ENCODE data around the gene SORCS1. TPM values are rescaled to one million over a fixed set of nuclear protein-coding genes. Genes with fewer than 3 reads are reported as not detected.

Gene SORCS1
- total RNA-seq, 2 donors from 2014 or later = not detected

GRCh38 chr10:107022600-107023354 is 141.7 kb downstream of the SORCS1 start:
- Mint-ChIP-seq H3K4me1 (no peaks in the 10 kb centered on the region), H3K27ac (no peak overlapping the region), H3K4me3 (no peak overlapping the region), H3K27me3 (no peaks in the 10 kb centered on the region), H3K36me3 (ENCODE audit: low read depth) (no peaks in the 10 kb centered on the region)
- ATAC-seq = no peak
- no peak for DNase-seq
- no peaks in the 10 kb centered on the region for H3K9me3 ChIP-seq (ENCODE audit: control insufficient read depth, low read length, poor library complexity, severe bottlenecking)

DNA sequence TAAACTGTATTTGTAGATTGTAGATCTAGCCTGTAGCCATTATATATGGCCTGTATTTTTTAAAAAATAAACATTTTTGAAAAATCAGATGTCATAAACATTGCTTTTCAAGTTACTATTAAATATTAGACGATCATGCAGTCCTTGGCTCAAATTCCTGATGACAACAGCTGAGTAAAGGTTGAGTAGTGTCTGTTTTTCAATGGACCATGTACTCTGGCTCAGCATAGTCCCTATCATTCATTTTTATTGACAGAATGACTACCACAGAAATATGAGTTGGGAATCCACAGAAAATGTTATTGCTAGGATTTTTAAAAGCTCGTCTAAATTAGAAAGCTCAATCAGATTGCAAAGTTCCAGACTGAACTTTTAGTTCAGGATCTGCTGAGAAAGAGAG is 145.4 kb downstream of the SORCS1 start:
- Mint-ChIP-seq H3K27me3 (no peaks in the 10 kb centered on the region), H3K4me3 (no peak overlapping the region), H3K4me1 (no peaks in the 10 kb centered on the region), H3K36me3 (ENCODE audit: low read depth) (no peaks in the 10 kb centered on the region), H3K27ac (no peak overlapping the region)
- no peaks in the 10 kb centered on the region for H3K9me3 ChIP-seq (ENCODE audit: control insufficient read depth, low read length, poor library complexity, severe bottlenecking)
- no peak for ATAC-seq
- DNase-seq = no peak

DNA sequence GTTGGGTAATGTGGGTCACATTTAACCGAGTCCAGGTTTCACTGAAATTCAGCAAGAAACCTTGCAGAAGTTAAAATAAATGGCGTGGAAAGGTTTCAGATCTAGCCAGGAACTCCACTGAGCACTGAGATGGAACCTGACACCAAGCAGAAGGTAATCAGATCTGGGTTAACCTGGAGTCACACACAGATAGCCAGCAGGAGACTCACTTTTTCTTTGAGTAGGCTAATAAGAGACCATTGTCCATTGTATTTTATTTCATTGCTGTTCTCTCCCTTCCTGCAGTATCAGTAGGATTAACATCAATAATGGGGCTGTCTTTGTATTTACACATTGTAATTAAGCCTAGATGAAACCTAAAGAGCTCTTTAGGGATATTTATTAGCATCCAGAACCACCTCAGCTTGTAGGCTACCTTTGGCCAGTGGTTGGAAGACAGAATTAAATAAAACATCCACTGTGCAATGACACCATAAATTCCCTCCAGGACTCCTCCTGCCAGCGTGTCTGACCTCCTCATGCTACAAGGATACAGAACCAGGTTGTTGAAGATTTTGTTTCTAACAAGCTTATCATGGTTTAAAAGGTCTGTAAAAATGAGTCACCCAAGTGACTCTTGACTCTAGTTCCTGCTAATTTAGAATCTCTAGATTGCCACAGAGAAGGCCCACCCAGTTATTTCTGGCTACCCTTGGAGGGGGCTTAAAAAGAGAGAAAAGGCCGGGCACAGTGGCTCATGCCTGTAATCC is 151.1 kb downstream of the SORCS1 start:
- H3K9me3 ChIP-seq (ENCODE audit: control insufficient read depth, low read length, poor library complexity, severe bottlenecking) = no peaks in the 10 kb centered on the region
- Mint-ChIP-seq H3K36me3 (ENCODE audit: low read depth) (no peaks in the 10 kb centered on the region), H3K27me3 (no peaks in the 10 kb centered on the region), H3K27ac (no peak overlapping the region), H3K4me1 (no peaks in the 10 kb centered on the region), H3K4me3 (no peak overlapping the region)
- DNase-seq (no peak), ATAC-seq (no peak)

GRCh38 chr10:107011992-107012391 is 152.5 kb downstream of the SORCS1 start:
- no peaks in the 10 kb centered on the region for H3K4me1 Mint-ChIP-seq
- no peaks in the 10 kb centered on the region for H3K27me3 Mint-ChIP-seq
- no peaks in the 10 kb centered on the region for H3K9me3 ChIP-seq (ENCODE audit: control insufficient read depth, low read length, poor library complexity, severe bottlenecking)
- no peak for DNase-seq
- no peak for ATAC-seq
- H3K4me3 Mint-ChIP-seq = no peak overlapping the region
- H3K27ac Mint-ChIP-seq = no peak overlapping the region
- H3K36me3 Mint-ChIP-seq (ENCODE audit: low read depth) = no peaks in the 10 kb centered on the region

DNA sequence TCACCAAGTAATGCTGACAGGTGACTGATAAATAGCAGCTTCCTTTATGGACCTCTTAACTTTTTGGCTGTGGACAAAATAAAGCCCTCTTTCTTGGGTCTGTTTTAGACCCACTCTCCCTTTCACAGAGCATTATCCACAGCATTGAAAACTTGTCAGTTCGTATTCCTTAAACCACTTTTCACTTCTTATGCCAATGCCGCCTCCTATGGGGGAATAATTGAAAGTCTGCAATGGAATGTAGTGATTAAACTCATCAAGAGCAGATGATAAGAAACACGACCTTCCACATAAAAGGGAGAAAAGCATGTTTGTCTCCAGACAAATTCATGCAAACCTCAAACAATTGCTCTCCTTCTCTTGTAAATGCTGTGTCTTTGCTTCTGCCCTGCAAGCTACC is 153.4 kb downstream of the SORCS1 start:
- no peak overlapping the region for H3K4me3 Mint-ChIP-seq
- DNase-seq (no peak), ATAC-seq (no peak)
- no peaks in the 10 kb centered on the region for H3K36me3 Mint-ChIP-seq (ENCODE audit: low read depth)
- H3K9me3 ChIP-seq (ENCODE audit: control insufficient read depth, low read length, poor library complexity, severe bottlenecking) = no peaks in the 10 kb centered on the region
- no peak overlapping the region for H3K27ac Mint-ChIP-seq
- no peaks in the 10 kb centered on the region for H3K4me1 Mint-ChIP-seq
- no peaks in the 10 kb centered on the region for H3K27me3 Mint-ChIP-seq

DNA sequence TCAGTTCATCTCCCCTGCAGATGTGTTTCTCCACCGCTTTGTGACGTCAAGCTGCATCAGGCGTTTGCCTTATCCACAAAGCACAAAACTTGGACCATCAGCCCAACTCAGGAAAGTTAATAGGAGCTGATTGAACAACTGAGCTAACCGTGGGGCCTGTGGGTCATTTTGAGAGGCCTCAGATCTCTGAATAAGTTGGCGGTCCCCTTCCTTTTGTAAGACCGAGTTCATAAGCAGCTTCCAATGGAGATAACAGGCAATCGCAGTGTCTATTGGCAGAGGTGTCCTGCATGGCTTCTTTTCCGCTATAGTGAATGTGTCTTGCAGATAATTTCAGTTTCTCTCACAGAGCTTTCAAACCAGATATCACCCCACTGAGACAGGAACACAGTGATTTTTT is 154.0 kb downstream of the SORCS1 start:
- no peaks in the 10 kb centered on the region for H3K4me1 Mint-ChIP-seq
- H3K4me3 Mint-ChIP-seq = no peak overlapping the region
- no peak overlapping the region for H3K27ac Mint-ChIP-seq
- no peaks in the 10 kb centered on the region for H3K9me3 ChIP-seq (ENCODE audit: control insufficient read depth, low read length, poor library complexity, severe bottlenecking)
- no peaks in the 10 kb centered on the region for H3K27me3 Mint-ChIP-seq
- no peaks in the 10 kb centered on the region for H3K36me3 Mint-ChIP-seq (ENCODE audit: low read depth)
- ATAC-seq (no peak), DNase-seq (no peak)

DNA sequence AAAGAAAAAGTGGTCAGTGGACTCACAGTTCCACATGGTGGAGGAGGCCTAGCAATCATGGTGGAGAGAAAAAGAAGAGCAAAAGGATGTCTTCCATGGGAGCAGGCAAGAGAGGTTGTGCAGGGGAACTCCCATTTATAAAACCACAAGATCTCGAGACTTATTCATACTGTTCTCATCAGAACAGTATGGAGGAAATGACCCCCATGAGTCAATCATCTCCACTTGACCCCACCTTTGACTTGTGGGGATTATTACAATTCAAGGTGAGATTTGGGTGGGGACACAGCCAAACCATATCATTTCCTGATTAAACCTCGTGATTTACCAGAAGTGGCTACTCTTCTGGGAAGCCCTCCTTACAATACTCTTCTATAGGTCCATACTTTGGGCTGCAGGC is 160.1 kb downstream of the SORCS1 start:
- Mint-ChIP-seq H3K36me3 (ENCODE audit: low read depth) (no peaks in the 10 kb centered on the region), H3K27ac (no peak overlapping the region), H3K4me1 (no peaks in the 10 kb centered on the region), H3K4me3 (no peak overlapping the region), H3K27me3 (no peaks in the 10 kb centered on the region)
- DNase-seq (no peak), ATAC-seq (no peak)
- no peaks in the 10 kb centered on the region for H3K9me3 ChIP-seq (ENCODE audit: control insufficient read depth, low read length, poor library complexity, severe bottlenecking)

DNA sequence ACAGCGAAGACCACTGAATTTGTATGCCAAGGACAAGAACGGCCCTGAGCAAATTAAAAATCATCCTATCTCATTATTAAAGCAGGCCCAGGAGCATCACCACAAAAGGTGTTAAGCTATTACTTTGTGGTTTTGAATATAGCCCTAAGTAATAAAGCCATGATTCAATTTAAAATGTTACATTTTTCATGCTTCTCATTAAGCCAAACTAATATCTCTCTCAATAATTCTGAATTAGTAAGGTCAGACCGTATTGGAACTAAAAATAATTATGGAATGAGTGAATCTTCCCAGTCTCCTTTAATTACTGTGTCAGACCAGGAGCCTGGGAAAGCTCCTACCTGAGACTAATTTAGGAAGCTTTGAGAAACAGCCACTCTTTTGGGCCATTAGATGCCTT is 162.4 kb downstream of the SORCS1 start:
- Mint-ChIP-seq H3K4me1 (no peaks in the 10 kb centered on the region), H3K36me3 (ENCODE audit: low read depth) (no peaks in the 10 kb centered on the region), H3K27ac (no peak overlapping the region), H3K27me3 (no peaks in the 10 kb centered on the region), H3K4me3 (no peak overlapping the region)
- no peak for ATAC-seq
- DNase-seq = no peak
- H3K9me3 ChIP-seq (ENCODE audit: control insufficient read depth, low read length, poor library complexity, severe bottlenecking) = no peaks in the 10 kb centered on the region

DNA sequence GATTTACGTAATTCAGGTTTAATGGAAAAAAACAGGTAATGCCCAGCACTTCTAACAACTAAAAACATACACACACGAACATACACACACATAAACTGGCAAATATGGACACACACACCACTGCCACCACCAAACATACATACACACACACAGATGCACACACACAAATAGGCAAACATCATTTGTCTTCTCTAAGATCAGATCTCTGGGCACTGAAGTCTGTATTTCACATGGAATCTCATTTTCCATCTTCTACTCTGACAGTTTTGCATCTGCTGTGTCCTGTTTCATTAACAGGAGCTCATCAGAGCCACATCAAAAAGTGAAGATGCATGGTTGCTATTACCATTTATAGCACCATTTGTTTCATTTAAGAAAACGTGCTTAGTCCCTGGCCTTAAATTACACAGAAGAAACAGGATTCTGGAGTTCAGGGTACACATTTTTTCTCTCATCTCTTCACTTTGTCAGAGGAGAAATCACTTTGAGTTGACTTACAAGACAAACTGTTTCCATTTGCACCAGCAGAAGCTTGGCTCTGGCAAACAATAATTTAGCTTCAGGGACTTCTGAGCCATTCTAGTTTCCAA is 165.3 kb downstream of the SORCS1 start:
- H3K27ac Mint-ChIP-seq = no peak overlapping the region
- no peaks in the 10 kb centered on the region for H3K4me1 Mint-ChIP-seq
- no peak overlapping the region for H3K4me3 Mint-ChIP-seq
- H3K27me3 Mint-ChIP-seq = no peaks in the 10 kb centered on the region
- H3K36me3 Mint-ChIP-seq (ENCODE audit: low read depth) = no peaks in the 10 kb centered on the region
- ATAC-seq (no peak), DNase-seq (no peak)
- H3K9me3 ChIP-seq (ENCODE audit: control insufficient read depth, low read length, poor library complexity, severe bottlenecking) = no peaks in the 10 kb centered on the region

DNA sequence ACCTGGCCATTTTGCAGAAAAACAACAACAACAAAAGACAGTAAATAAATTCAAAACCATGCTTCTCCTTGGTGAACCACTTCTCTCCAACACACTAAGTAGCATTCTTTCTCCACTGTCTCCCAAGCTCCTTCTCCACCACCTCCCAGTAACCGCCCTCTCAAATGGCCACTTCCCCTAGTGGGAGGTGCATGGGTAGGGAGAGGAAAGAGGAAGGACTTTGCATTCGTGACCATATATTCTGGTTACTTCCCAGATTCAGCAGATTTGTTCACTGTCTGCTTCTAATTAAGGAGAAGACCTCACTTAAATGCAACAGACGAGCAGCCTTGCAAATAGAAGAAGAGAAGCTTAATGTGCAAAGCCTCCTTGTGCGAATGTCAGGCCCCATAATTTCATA is 166.8 kb downstream of the SORCS1 start:
- DNase-seq (no peak), ATAC-seq (no peak)
- no peaks in the 10 kb centered on the region for H3K27me3 Mint-ChIP-seq
- no peaks in the 10 kb centered on the region for H3K4me1 Mint-ChIP-seq
- no peaks in the 10 kb centered on the region for H3K36me3 Mint-ChIP-seq (ENCODE audit: low read depth)
- peaks cover 2% of the 10 kb centered on the region for H3K9me3 ChIP-seq (ENCODE audit: control insufficient read depth, low read length, poor library complexity, severe bottlenecking)
- H3K27ac Mint-ChIP-seq = no peak overlapping the region
- H3K4me3 Mint-ChIP-seq = no peak overlapping the region

GRCh38 chr10:106996510-106996909 is 168.0 kb downstream of the SORCS1 start:
- Mint-ChIP-seq H3K36me3 (ENCODE audit: low read depth) (no peaks in the 10 kb centered on the region), H3K4me1 (no peaks in the 10 kb centered on the region), H3K27ac (no peak overlapping the region), H3K27me3 (no peaks in the 10 kb centered on the region), H3K4me3 (no peak overlapping the region)
- no peak for DNase-seq
- no peak for ATAC-seq
- peaks cover 2% of the 10 kb centered on the region for H3K9me3 ChIP-seq (ENCODE audit: control insufficient read depth, low read length, poor library complexity, severe bottlenecking)

GRCh38 chr10:106992055-106992454 is 172.5 kb downstream of the SORCS1 start:
- Mint-ChIP-seq H3K4me1 (no peaks in the 10 kb centered on the region), H3K27ac (no peak overlapping the region), H3K27me3 (no peaks in the 10 kb centered on the region), H3K4me3 (no peak overlapping the region), H3K36me3 (ENCODE audit: low read depth) (no peaks in the 10 kb centered on the region)
- DNase-seq (no peak), ATAC-seq (no peak)
- H3K9me3 ChIP-seq (ENCODE audit: control insufficient read depth, low read length, poor library complexity, severe bottlenecking) = peaks cover 2% of the 10 kb centered on the region

- Mint-ChIP-seq H3K27ac (no peak overlapping the region), H3K4me1 (no peaks in the 10 kb centered on the region), H3K27me3 (no peaks in the 10 kb centered on the region), H3K4me3 (no peak overlapping the region), H3K36me3 (ENCODE audit: low read depth) (no peaks in the 10 kb centered on the region)
- ATAC-seq (no peak), DNase-seq (no peak)
- peaks cover 2% of the 10 kb centered on the region for H3K9me3 ChIP-seq (ENCODE audit: control insufficient read depth, low read length, poor library complexity, severe bottlenecking)
These were observed 173.4 kb downstream of the SORCS1 start for GRCh38 chr10:106991091-106991490.
